ENCODE measurements around the gene FECH. TPM values are rescaled to one million over a fixed set of nuclear protein-coding genes. Genes with fewer than 3 reads are reported as not detected.
A peak's percentile ranks its signal among the peaks of the same experiment; 100 is the strongest.

FECH gene
- 11.8 and 12.6 TPM in 2 replicates for total RNA-seq (2014; rRNA removed; shearing (Covaris generic))

GRCh38 chr18:57586251-57587049, at the start of gene FECH:
Gene FECH (minus strand): TSS chr18:57586702. CDS start chr18:57586620, 82 bp downstream.
- no peaks in the 10 kb centered on the region for H3K36me3 ChIP-seq
- DNase-seq, result peak; percentile 34 to 58
- H3K9me3 ChIP-seq (replicated peaks), result no peaks in the 10 kb centered on the region
- H3K27me3 ChIP-seq, result no peaks in the 10 kb centered on the region
- peak within 1 kb of the TSS; percentile 92 for H3K4me3 ChIP-seq
- H3K27ac ChIP-seq, result peak within 1 kb of the TSS; percentile 36; the same call in 1 of the 2 replicates
- 0 out of 2 replicates have a peak, but pooled peaks cover 2% of the 10 kb centered on the region for H3K4me1 ChIP-seq

- Histone ChIP-seq H3K4me1 (no peaks in the 10 kb centered on the region), H3K9me3 (replicated peaks) (no peaks in the 10 kb centered on the region), H3K36me3 (no peaks in the 10 kb centered on the region), H3K27ac (no peak overlapping the region), H3K4me3 (no peak overlapping the region), H3K27me3 (no peaks in the 10 kb centered on the region)
- DNase-seq, result no peak
Measured at GRCh38 chr18:57635003-57635822, 48.7 kb upstream of the FECH start.

- H3K27ac ChIP-seq, result no peak overlapping the region
- no peaks in the 10 kb centered on the region for H3K27me3 ChIP-seq
- DNase-seq, result no peak
- H3K9me3 ChIP-seq (replicated peaks), result no peaks in the 10 kb centered on the region
- peaks cover 3% of the 10 kb centered on the region; the same call in 1 of the 2 replicates for H3K4me1 ChIP-seq
- H3K4me3 ChIP-seq, result no peak overlapping the region
- no peaks in the 10 kb centered on the region for H3K36me3 ChIP-seq
Measured at GRCh38 chr18:57631697-57632096, 45.2 kb upstream of the FECH start.

GRCh38 chr18:57630754-57631595, 44.5 kb upstream of the FECH start:
- peaks cover 3% of the 10 kb centered on the region; the same call in 1 of the 2 replicates for H3K4me1 ChIP-seq
- H3K27me3 ChIP-seq, result no peaks in the 10 kb centered on the region
- H3K4me3 ChIP-seq, result peak overlapping the region; percentile 51
- H3K9me3 ChIP-seq (replicated peaks), result no peaks in the 10 kb centered on the region
- H3K36me3 ChIP-seq, result no peaks in the 10 kb centered on the region
- DNase-seq, result no peak
- peak overlapping the region; percentile 74; the same call in 1 of the 2 replicates for H3K27ac ChIP-seq

- peak overlapping the region; percentile 74 for H3K27ac ChIP-seq
Measured at GRCh38 chr18:57630002-57630753, 43.7 kb upstream of the FECH start.

GRCh38 chr18:57629422-57629821, 42.9 kb upstream of the FECH start:
- Histone ChIP-seq H3K4me1 (peaks cover 3% of the 10 kb centered on the region; the same call in 1 of the 2 replicates), H3K4me3 (peak overlapping the region; percentile 51; the same call in 1 of the 2 replicates), H3K36me3 (no peaks in the 10 kb centered on the region), H3K9me3 (replicated peaks) (no peaks in the 10 kb centered on the region), H3K27me3 (no peaks in the 10 kb centered on the region), H3K27ac (no peak overlapping the region)
- no peak for DNase-seq

More at GRCh38 chr18:57630002-57630753, 43.7 kb upstream of the FECH start:
- peaks cover 3% of the 10 kb centered on the region; the same call in 1 of the 2 replicates for H3K4me1 ChIP-seq
- DNase-seq, result peak; percentile 85
- no peaks in the 10 kb centered on the region for H3K27me3 ChIP-seq
- peak overlapping the region; percentile 51 for H3K4me3 ChIP-seq
- no peaks in the 10 kb centered on the region for H3K9me3 ChIP-seq (replicated peaks)
- no peaks in the 10 kb centered on the region for H3K36me3 ChIP-seq

- Histone ChIP-seq H3K9me3 (replicated peaks) (no peaks in the 10 kb centered on the region), H3K27me3 (no peaks in the 10 kb centered on the region), H3K27ac (peak overlapping the region; percentile 64), H3K36me3 (no peaks in the 10 kb centered on the region), H3K4me1 (peaks cover 3% of the 10 kb centered on the region; the same call in 1 of the 2 replicates), H3K4me3 (peak overlapping the region; percentile 3; the same call in 1 of the 2 replicates)
- peak; percentile 17 to 36 for DNase-seq
Measured at GRCh38 chr18:57627488-57627887, 41.0 kb upstream of the FECH start.

- DNase-seq, result no peak
- Histone ChIP-seq H3K4me1 (peaks cover 3% of the 10 kb centered on the region; the same call in 1 of the 2 replicates), H3K9me3 (replicated peaks) (no peaks in the 10 kb centered on the region), H3K27ac (no peak overlapping the region), H3K27me3 (no peaks in the 10 kb centered on the region), H3K36me3 (peaks cover 2% of the 10 kb centered on the region; the same call in 1 of the 2 replicates), H3K4me3 (no peak overlapping the region)
Measured at GRCh38 chr18:57624988-57625387, 38.5 kb upstream of the FECH start.

- H3K4me1 ChIP-seq, result no peaks in the 10 kb centered on the region
- no peaks in the 10 kb centered on the region for H3K9me3 ChIP-seq (replicated peaks)
- peak overlapping the region; percentile 52 for H3K27ac ChIP-seq
- H3K36me3 ChIP-seq, result peaks cover 4% of the 10 kb centered on the region; the same call in 1 of the 2 replicates
- peak in 1 of 2 experiments; percentile 11 for DNase-seq
- H3K4me3 ChIP-seq, result peak overlapping the region; percentile 62
- no peaks in the 10 kb centered on the region for H3K27me3 ChIP-seq
Measured at GRCh38 chr18:57621246-57621604, 34.7 kb upstream of the FECH start.

- Histone ChIP-seq H3K9me3 (replicated peaks) (no peaks in the 10 kb centered on the region), H3K4me1 (no peaks in the 10 kb centered on the region), H3K27me3 (no peaks in the 10 kb centered on the region), H3K4me3 (no peak overlapping the region), H3K36me3 (peaks cover 6% of the 10 kb centered on the region; the same call in 1 of the 2 replicates), H3K27ac (no peak overlapping the region)
- no peak for DNase-seq
Measured at GRCh38 chr18:57619876-57620275, 33.4 kb upstream of the FECH start.

GRCh38 chr18:57618910-57619309, 32.4 kb upstream of the FECH start:
- DNase-seq, result no peak
- Histone ChIP-seq H3K4me1 (no peaks in the 10 kb centered on the region), H3K9me3 (replicated peaks) (no peaks in the 10 kb centered on the region), H3K36me3 (peaks cover 6% of the 10 kb centered on the region; the same call in 1 of the 2 replicates), H3K4me3 (no peak overlapping the region), H3K27ac (no peak overlapping the region), H3K27me3 (no peaks in the 10 kb centered on the region)

- Histone ChIP-seq H3K4me1 (no peaks in the 10 kb centered on the region), H3K36me3 (peaks cover 30% of the 10 kb centered on the region), H3K9me3 (replicated peaks) (no peaks in the 10 kb centered on the region), H3K27ac (no peak overlapping the region), H3K4me3 (no peak overlapping the region), H3K27me3 (no peaks in the 10 kb centered on the region)
- no peak for DNase-seq
Measured at GRCh38 chr18:57603871-57604270, 17.4 kb upstream of the FECH start.

- no peak for DNase-seq
- no peaks in the 10 kb centered on the region for H3K4me1 ChIP-seq
Measured at GRCh38 chr18:57595347-57595746, 8.8 kb upstream of the FECH start.

More at GRCh38 chr18:57595347-57595746, 8.8 kb upstream of the FECH start:
- H3K4me3 ChIP-seq, result no peak overlapping the region
- no peaks in the 10 kb centered on the region for H3K9me3 ChIP-seq (replicated peaks)
- no peak overlapping the region for H3K27ac ChIP-seq
- H3K36me3 ChIP-seq, result peaks cover 2% of the 10 kb centered on the region
- H3K27me3 ChIP-seq, result no peaks in the 10 kb centered on the region
